T-helper 1 cell (primary cell): Measurements from ENCODE around the gene CDC42EP3.

Source experiments
- DNase-seq, 5 donors: peaks; one replicate each; pipeline ENCODE4 v3.0.0-alpha.2; 2012 to 2020

Gene CDC42EP3

GRCh38 chr2:37636381-37637066 lies 34.9 kb downstream of the CDC42EP3 start:
- no peak for DNase-seq

GRCh38 chr2:37635504-37636380 lies 35.7 kb downstream of the CDC42EP3 start:
- DNase-seq = peak; percentile 24 to 92 (median 53)

- no peak for DNase-seq
Measured at GRCh38 chr2:37634914-37635503, 36.4 kb downstream of the CDC42EP3 start.

GRCh38 chr2:37633845-37634244 lies 37.6 kb downstream of the CDC42EP3 start:
- no peak for DNase-seq

GRCh38 chr2:37633234-37633633 lies 38.2 kb downstream of the CDC42EP3 start:
- DNase-seq = no peak

GRCh38 chr2:37632310-37632709 lies 39.1 kb downstream of the CDC42EP3 start:
- no peak for DNase-seq

GRCh38 chr2:37631698-37632097 lies 39.7 kb downstream of the CDC42EP3 start:
- DNase-seq = no peak

- no peak for DNase-seq
Measured at GRCh38 chr2:37631292-37631691, 40.1 kb downstream of the CDC42EP3 start.

- no peak for DNase-seq
Measured at GRCh38 chr2:37630776-37631175, 40.7 kb downstream of the CDC42EP3 start.

- DNase-seq = no peak
Measured at GRCh38 chr2:37630301-37630700, 41.1 kb downstream of the CDC42EP3 start.

GRCh38 chr2:37629529-37629928 lies 41.9 kb downstream of the CDC42EP3 start:
- no peak for DNase-seq

GRCh38 chr2:37627710-37628109 lies 43.7 kb downstream of the CDC42EP3 start:
- no peak for DNase-seq

GRCh38 chr2:37625796-37626571 lies 45.5 kb downstream of the CDC42EP3 start:
- peak; percentile 23 to 89 (median 41) for DNase-seq

- DNase-seq = no peak
Measured at GRCh38 chr2:37625156-37625555, 46.3 kb downstream of the CDC42EP3 start.

- DNase-seq = peak in 1 of 5 donors; percentile 84
Measured at GRCh38 chr2:37623971-37624900, 47.2 kb downstream of the CDC42EP3 start.

- peak in 1 of 5 donors; percentile 46 for DNase-seq
Measured at GRCh38 chr2:37623406-37623805, 48.0 kb downstream of the CDC42EP3 start.

- DNase-seq = no peak
Measured at GRCh38 chr2:37622450-37623100, 48.9 kb downstream of the CDC42EP3 start.

GRCh38 chr2:37621199-37621598 lies 50.2 kb downstream of the CDC42EP3 start:
- no peak for DNase-seq

GRCh38 chr2:37619959-37620300 lies 51.5 kb downstream of the CDC42EP3 start:
- no peak for DNase-seq

GRCh38 chr2:37619230-37619958 lies 52.0 kb downstream of the CDC42EP3 start:
- no peak for DNase-seq
